ENCODE measurements around the gene AXIN1.
"Not testable (repeated sequence)": the region's sequence is repeated elsewhere in the genome, so short reads cannot be mapped to it uniquely, and the experiment has no call there.

Gene AXIN1

GRCh38 chr16:364595-365491 is 12.3 kb upstream of the AXIN1 start:
- Histone ChIP-seq H3K27me3 (ENCODE audit: insufficient read depth, low read length) (no peaks in the 10 kb centered on the region), H3K36me3 (ENCODE audit: insufficient read depth, low read depth, low read length) (peaks cover 32% of the 10 kb centered on the region), H3K9ac (ENCODE audit: low read depth, low read length) (no peak overlapping the region), H3K9me3 (ENCODE audit: insufficient read depth, low read depth, low read length) (no peaks in the 10 kb centered on the region), H3K4me1 (ENCODE audit: insufficient read depth, low read length) (peaks cover 5% of the 10 kb centered on the region; the same call in 1 of the 2 replicates), H3K4me3 (ENCODE audit: low read length) (no peak overlapping the region), H3K27ac (ENCODE audit: low read length) (no peak overlapping the region)

GRCh38 chr16:363766-364490 is 11.4 kb upstream of the AXIN1 start:
- Histone ChIP-seq H3K36me3 (ENCODE audit: insufficient read depth, low read depth, low read length) (peaks cover 28% of the 10 kb centered on the region), H3K4me1 (ENCODE audit: insufficient read depth, low read length) (no peaks in the 10 kb centered on the region), H3K9me3 (ENCODE audit: insufficient read depth, low read depth, low read length) (no peaks in the 10 kb centered on the region), H3K9ac (ENCODE audit: low read depth, low read length) (no peak overlapping the region; the same call in 1 of the 2 replicates), H3K27me3 (ENCODE audit: insufficient read depth, low read length) (no peaks in the 10 kb centered on the region), H3K27ac (ENCODE audit: low read length) (no peak overlapping the region), H3K4me3 (ENCODE audit: low read length) (no peak overlapping the region)

DNA sequence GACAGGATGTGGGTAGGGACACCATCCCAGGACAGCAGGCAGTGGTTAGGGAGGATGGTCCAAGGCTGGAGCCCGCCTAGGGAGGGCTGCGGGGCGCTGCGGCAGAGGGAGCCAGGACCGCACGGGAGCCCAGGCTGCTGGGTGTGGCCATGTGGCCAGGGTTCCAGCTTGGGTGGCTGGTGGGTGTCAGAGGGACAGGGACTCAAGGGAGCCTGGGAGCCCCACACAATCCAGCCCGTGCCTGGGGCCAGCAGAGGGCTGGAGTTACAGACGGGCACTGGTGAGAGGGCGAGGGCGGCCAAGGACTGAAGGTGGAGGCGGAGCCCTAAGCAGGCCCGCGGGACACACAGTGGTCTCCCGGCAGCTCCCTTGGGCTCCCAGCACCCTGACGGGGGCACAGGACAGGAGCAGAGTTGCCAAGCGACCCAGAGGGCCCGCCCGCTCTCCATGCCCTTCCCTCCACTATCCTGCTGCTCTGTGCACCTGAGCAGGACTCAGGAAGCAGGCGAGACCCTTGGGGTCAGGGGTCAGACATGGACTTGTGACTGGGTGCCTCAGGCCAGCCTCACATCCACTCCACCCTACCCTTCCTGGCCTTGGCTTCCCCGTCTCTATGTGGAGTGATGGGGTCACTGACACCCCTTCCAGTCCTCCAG is 10.7 kb upstream of the AXIN1 start:
- Histone ChIP-seq H3K9me3 (ENCODE audit: insufficient read depth, low read depth, low read length) (no peaks in the 10 kb centered on the region), H3K27ac (ENCODE audit: low read length) (no peak overlapping the region), H3K4me1 (ENCODE audit: insufficient read depth, low read length) (no peaks in the 10 kb centered on the region), H3K36me3 (ENCODE audit: insufficient read depth, low read depth, low read length) (peaks cover 21% of the 10 kb centered on the region), H3K9ac (ENCODE audit: low read depth, low read length) (no peak overlapping the region; the same call in 1 of the 2 replicates), H3K27me3 (ENCODE audit: insufficient read depth, low read length) (no peaks in the 10 kb centered on the region), H3K4me3 (ENCODE audit: low read length) (no peak overlapping the region)

GRCh38 chr16:362702-362999 is 10.1 kb upstream of the AXIN1 start:
- H3K27me3 ChIP-seq (ENCODE audit: insufficient read depth, low read length), result not testable (repeated sequence)

GRCh38 chr16:361872-362701 is 9.6 kb upstream of the AXIN1 start:
- peaks cover 9% of the 10 kb centered on the region for H3K36me3 ChIP-seq (ENCODE audit: insufficient read depth, low read depth, low read length)
- H3K27ac ChIP-seq (ENCODE audit: low read length), result no peak overlapping the region
- H3K27me3 ChIP-seq (ENCODE audit: insufficient read depth, low read length), result no peaks in the 10 kb centered on the region
- no peak overlapping the region for H3K4me3 ChIP-seq (ENCODE audit: low read length)
- H3K9ac ChIP-seq (ENCODE audit: low read depth, low read length), result no peak overlapping the region
- no peaks in the 10 kb centered on the region for H3K4me1 ChIP-seq (ENCODE audit: insufficient read depth, low read length)
- H3K9me3 ChIP-seq (ENCODE audit: insufficient read depth, low read depth, low read length), result no peaks in the 10 kb centered on the region

More at GRCh38 chr16:362702-362999, 10.1 kb upstream of the AXIN1 start:
- not testable (repeated sequence) for H3K4me1 ChIP-seq (ENCODE audit: insufficient read depth, low read length); H3K9me3 ChIP-seq (ENCODE audit: insufficient read depth, low read depth, low read length); H3K27ac ChIP-seq (ENCODE audit: low read length); H3K4me3 ChIP-seq (ENCODE audit: low read length); H3K9ac ChIP-seq (ENCODE audit: low read depth, low read length)
- peaks cover 15% of the 10 kb centered on the region for H3K36me3 ChIP-seq (ENCODE audit: insufficient read depth, low read depth, low read length)

GRCh38 chr16:361341-361871 is 8.9 kb upstream of the AXIN1 start:
- Histone ChIP-seq H3K27ac (ENCODE audit: low read length) (no peak overlapping the region), H3K4me1 (ENCODE audit: insufficient read depth, low read length) (no peaks in the 10 kb centered on the region), H3K9ac (ENCODE audit: low read depth, low read length) (no peak overlapping the region), H3K4me3 (ENCODE audit: low read length) (no peak overlapping the region), H3K9me3 (ENCODE audit: insufficient read depth, low read depth, low read length) (no peaks in the 10 kb centered on the region), H3K36me3 (ENCODE audit: insufficient read depth, low read depth, low read length) (peaks cover 2% of the 10 kb centered on the region; the same call in 1 of the 2 replicates), H3K27me3 (ENCODE audit: insufficient read depth, low read length) (no peaks in the 10 kb centered on the region)

DNA sequence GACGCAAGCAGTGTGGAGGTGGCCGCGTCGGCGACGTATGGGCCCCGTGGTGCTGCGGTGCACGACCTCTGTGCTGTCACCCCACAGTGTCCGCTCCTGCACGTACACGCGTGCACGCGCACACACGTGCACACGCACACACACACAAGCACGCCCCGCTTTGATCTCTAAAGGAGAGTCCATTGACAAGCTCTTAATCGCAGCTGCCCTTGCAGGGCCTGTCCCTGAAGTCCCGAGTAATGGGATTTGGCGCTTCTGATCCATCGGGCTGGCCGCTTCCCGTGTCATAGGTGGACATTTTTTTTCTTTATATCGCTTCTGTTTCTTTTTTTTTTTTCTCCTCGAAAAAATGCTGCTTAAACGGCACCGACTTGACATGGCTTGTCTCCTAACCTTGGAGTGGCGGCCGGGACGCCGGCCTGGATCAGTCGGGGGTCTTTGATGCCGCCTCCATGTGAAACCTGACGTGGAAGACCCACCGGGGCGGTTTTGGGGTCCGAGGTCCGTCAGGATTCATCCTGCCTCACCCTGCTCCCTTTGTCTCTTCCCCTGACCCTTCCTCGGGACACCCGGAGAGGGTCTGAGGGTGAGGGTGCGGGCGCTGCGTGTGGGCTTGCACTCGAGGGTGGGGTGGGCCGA is 8.3 kb upstream of the AXIN1 start:
- Histone ChIP-seq H3K27ac (ENCODE audit: low read length) (no peak overlapping the region), H3K4me3 (ENCODE audit: low read length) (no peak overlapping the region), H3K36me3 (ENCODE audit: insufficient read depth, low read depth, low read length) (no peaks in the 10 kb centered on the region), H3K9me3 (ENCODE audit: insufficient read depth, low read depth, low read length) (no peaks in the 10 kb centered on the region), H3K9ac (ENCODE audit: low read depth, low read length) (no peak overlapping the region), H3K4me1 (ENCODE audit: insufficient read depth, low read length) (no peaks in the 10 kb centered on the region), H3K27me3 (ENCODE audit: insufficient read depth, low read length) (no peaks in the 10 kb centered on the region)

- Histone ChIP-seq H3K27ac (ENCODE audit: low read length) (no peak overlapping the region), H3K4me3 (ENCODE audit: low read length) (no peak overlapping the region)
Observed at GRCh38 chr16:359871-360697, 7.6 kb upstream of the AXIN1 start.

DNA sequence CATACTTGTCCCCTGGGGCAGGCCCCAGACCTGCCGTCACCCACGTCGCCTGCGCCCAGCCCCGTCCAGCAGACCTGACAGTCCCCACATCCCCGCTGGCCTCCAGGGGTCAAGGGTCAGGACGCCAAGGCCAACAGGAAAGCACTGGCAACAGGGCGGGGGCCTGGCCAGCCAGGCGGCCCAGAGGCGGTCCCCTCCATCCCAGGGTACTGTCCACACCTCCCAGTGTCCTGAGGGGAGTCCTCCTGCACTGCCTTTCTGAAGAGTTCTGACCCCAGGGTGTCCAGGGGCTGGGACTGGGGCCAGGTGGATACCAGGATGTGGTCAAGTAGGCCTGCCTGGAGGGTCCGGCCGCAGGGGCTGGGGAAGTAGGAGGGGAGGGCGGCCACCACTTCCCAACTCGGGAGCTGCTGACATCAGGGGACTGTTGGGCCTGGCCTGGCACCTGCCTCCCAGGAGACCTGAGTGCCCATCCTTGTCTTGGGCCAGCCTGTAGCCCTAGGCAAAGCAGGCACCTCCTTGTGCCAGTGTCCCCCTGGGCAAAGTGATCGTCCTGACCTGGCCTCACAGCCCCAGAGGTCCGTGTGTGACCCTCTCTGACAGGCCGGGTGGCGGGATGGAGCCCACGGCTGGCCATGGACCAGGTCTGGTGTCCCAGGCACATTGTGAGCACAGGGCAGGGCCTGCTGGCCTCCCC is 6.7 kb upstream of the AXIN1 start:
- Histone ChIP-seq H3K4me1 (ENCODE audit: insufficient read depth, low read length) (no peaks in the 10 kb centered on the region), H3K9ac (ENCODE audit: low read depth, low read length) (no peak overlapping the region), H3K36me3 (ENCODE audit: insufficient read depth, low read depth, low read length) (no peaks in the 10 kb centered on the region), H3K27ac (ENCODE audit: low read length) (no peak overlapping the region), H3K4me3 (ENCODE audit: low read length) (no peak overlapping the region), H3K27me3 (ENCODE audit: insufficient read depth, low read length) (no peaks in the 10 kb centered on the region), H3K9me3 (ENCODE audit: insufficient read depth, low read depth, low read length) (no peaks in the 10 kb centered on the region)

More at GRCh38 chr16:359871-360697, 7.6 kb upstream of the AXIN1 start:
- no peaks in the 10 kb centered on the region for H3K4me1 ChIP-seq (ENCODE audit: insufficient read depth, low read length)
- H3K27me3 ChIP-seq (ENCODE audit: insufficient read depth, low read length), result no peaks in the 10 kb centered on the region
- no peak overlapping the region for H3K9ac ChIP-seq (ENCODE audit: low read depth, low read length)
- no peaks in the 10 kb centered on the region for H3K9me3 ChIP-seq (ENCODE audit: insufficient read depth, low read depth, low read length)
- no peaks in the 10 kb centered on the region for H3K36me3 ChIP-seq (ENCODE audit: insufficient read depth, low read depth, low read length)

DNA sequence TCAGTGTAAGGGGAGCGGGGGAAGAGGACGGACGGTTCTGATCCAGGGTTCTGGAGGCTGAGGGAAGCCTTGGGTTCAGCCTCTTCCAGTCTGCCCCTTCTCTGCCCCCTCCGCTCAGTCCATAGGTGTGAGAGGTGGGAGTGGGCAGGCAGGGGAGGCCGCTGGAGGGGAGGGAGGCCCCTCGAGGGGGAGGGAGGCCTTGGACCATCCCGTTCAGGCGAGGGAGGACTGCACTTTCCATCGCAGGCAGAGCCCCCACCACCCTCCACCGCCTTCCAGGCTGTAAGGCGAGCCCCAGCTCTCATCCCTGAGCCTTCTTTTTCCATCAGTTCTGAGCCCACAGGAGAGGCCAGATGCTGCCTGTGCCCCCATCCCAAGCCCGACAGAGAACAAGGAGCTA is 4.2 kb upstream of the AXIN1 start:
- no peaks in the 10 kb centered on the region for H3K27me3 ChIP-seq (ENCODE audit: insufficient read depth, low read length)
- H3K4me1 ChIP-seq (ENCODE audit: insufficient read depth, low read length), result no peaks in the 10 kb centered on the region
- no peak overlapping the region for H3K9ac ChIP-seq (ENCODE audit: low read depth, low read length)

More for the DNA sequence above, 4.2 kb upstream of the AXIN1 start:
- Histone ChIP-seq H3K4me3 (ENCODE audit: low read length) (no peak overlapping the region), H3K27ac (ENCODE audit: low read length) (no peak overlapping the region), H3K36me3 (ENCODE audit: insufficient read depth, low read depth, low read length) (no peaks in the 10 kb centered on the region), H3K9me3 (ENCODE audit: insufficient read depth, low read depth, low read length) (no peaks in the 10 kb centered on the region)
